NCI-H2029 (cell line): ENCODE data around the gene PEX14.
"Not testable (repeated sequence)": the region's sequence is repeated elsewhere in the genome, so short reads cannot be mapped to it uniquely, and the experiment has no call there.

Experiments used
- DNase-seq: peaks from one replicate; lab custom pipeline; 2025; lab: John Stamatoyannopoulos, UW

Gene PEX14

DNA sequence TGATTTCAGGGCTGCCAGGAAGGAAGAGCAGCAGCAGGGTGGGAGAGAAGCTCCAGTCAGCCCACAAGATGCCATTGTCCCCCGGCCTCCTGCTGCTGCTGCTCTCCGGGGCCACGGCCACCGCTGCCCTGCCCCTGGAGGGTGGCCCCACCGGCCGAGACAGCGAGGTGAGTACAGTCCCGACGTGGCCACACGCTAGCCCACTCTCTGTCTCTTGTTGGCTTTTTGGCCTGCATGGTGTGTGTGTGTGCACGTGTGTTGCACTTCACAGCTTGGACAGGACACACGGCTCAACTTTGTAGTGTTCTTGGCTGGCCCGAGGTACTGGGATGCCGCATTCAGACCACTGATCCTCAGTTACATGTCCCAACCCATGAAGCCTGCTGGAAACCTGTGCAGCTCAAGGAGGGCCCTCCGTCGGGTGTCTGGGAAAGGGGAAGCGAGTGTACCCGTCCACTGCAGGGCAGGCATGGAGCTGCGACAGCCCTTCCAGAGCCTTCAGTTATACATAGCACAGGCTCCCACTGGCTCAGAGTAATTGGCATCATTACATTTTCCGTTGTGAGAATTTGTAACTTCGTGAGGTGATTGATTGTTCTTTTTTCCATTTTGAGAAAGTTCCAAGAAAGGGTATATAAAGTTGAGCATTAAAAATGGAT lies 24.5 kb upstream of the PEX14 start:
- no peak for DNase-seq

DNA sequence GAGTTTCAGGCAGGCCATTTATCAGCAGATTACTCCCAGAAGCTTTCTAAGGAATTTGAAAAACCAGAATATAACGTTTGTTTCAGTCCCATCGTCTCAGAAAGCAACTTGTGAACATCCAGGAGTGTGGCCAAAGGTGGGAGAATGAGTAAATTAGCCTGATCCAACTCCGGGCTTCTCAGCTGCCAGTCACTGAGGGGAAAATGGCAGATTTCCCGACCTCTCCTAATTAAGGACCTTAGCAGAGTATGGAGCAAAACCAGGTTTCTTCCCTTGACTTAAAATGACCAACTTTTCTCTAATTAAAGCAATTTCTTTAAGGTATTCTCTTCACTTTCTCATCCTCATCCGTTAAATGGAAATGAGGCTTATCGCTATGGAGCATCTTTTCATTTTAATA lies 23.9 kb upstream of the PEX14 start:
- DNase-seq, result no peak

- no peak for DNase-seq
These were observed 23.5 kb upstream of the PEX14 start for GRCh38 chr1:10451287-10451686.

GRCh38 chr1:10456048-10456447 lies 18.7 kb upstream of the PEX14 start:
- DNase-seq, result no peak

DNA sequence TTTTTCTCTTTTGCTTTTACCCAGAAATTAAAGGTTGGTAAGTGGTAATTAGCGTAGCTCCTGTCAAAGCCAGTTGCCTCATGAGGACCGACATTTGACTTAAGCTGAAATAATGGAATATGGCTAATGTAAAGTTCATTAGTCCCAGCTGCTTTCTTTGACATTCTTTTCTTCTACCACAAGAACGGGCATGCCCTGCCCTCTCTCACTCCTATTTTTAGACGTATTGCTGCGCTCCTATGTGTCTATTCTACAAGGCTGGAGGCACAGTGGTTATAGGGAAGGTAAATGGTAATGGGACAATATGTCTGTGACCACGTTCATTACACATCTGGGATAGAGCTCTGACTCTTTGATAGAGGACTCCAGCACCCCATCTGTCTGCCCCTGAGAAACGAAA lies 18.1 kb upstream of the PEX14 start:
- no peak for DNase-seq

DNA sequence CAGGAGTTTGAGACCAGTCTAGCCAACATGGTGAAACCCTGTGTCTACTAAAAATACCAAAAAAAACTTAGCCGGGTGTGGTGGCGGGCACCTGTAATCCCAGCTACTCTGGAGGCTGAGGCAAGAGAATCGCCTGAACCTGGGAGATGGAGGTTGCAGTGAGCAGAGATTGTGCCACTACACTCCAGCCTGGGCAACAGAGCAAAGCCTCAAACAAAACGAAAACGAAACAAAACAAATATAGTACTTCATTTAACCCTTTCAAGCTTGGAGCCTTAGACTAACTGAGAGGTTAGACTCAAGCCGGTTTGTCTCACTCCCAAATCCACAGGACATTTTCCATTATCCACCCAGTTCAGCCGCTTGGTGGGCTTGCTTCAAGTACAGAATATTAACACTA lies 17.3 kb upstream of the PEX14 start:
- not testable (repeated sequence) for DNase-seq

- no peak for DNase-seq
These were observed 16.9 kb upstream of the PEX14 start for GRCh38 chr1:10457875-10458274.

- DNase-seq, result no peak
These were observed 15.6 kb upstream of the PEX14 start for GRCh38 chr1:10459184-10459583.

DNA sequence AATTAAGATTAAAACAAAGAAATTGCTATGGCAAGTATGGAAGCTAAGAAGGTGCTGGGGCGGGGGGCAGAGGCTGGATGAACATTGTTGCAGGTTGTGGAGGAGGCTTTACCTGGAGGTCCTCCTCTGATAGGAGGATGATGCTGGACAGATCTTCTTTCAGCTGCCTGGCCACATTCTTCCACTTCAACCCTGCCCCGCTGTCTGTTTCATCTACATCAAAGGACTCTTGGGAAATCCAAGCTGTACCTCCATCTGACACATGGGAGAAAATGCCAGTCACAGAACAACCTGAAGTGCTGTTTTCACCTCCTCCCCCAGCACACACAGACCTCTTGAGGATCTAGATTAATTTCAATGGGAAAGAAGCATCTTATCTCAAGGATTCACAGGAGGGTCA lies 7.7 kb upstream of the PEX14 start:
- no peak for DNase-seq

DNA sequence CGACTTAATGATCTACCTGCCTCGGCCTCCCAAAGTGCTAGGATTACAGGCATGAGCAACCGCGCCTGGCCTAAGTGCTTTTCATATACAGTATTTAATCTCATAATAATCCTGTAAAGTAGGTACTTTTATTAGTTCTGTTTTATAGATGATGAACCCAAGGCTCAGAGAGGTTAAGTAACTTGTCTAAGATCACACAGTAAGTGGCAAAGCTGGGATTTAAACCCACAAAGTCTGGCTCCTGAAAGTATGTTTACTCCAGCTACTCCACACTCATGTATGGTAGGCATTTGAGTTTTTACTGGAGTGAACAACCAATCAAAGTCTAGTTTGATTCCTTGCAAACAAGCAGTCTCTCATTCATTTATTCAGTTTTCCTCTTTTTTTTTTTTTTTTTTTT lies 4.7 kb upstream of the PEX14 start:
- DNase-seq, result no peak

- DNase-seq, result no peak
These were observed 3.1 kb upstream of the PEX14 start for GRCh38 chr1:10471411-10472219.

GRCh38 chr1:10472220-10473144 lies 2.3 kb upstream of the PEX14 start, which contains the start of gene DFFA:
TSS of gene DFFA (minus strand) at chr1:10472529. CDS start at chr1:10472458, 71 bp downstream.
- peak; percentile 85 for DNase-seq

DNA sequence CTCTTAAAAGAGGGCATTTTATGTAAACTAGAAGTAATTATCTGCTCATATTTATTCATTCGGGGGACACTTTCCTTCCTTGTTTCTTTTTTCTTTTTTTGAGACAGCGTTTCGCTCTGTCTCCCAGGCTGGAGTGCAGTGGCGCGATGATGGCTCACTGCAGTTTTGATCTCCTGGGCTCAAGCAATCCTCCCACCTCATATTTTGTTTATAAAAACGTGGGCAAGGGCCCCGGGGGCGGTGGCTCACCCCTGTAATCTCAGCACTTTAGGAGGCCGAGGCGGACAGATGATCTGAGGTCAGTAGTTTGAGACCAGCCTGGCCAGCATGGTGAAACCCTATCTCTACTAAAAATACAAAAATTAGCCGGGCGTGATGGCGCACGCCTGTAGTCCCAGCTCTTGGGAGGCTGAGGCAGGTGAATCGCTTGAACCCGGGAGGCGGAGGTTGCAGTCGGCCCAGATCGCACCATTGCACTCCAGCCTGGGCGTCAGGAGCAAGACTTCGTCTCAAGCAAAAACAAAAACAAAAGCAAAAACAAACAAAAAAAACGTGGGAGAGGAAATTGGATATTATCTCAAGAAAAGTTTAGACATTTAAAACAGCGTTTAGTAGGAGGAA lies 1.5 kb upstream of the PEX14 start:
- no peak for DNase-seq

GRCh38 chr1:10474309-10474612 lies 489 bp upstream of the PEX14 start:
- DNase-seq, result not testable (repeated sequence)

DNA sequence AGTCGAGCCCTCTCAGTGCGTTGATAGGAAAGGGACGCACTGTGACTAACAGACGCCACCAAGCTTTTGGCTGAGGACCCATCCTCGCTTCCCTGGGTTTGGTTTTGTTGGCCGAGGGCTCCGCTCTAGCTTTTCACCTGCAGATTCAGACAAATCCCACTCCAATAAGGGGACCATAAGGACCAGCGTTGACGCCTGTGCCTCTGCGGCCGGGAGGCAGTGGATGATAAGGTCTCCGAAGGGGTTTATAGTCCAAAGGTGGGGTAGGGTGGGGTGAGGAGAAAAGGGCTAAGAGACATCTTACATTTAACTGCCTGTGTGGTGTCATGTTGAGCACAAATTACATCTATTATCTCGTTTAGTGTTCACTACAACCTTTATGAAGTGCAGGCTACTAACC lies 760 bp downstream of the PEX14 start:
- DNase-seq, result no peak

GRCh38 chr1:10479296-10479695 lies 4.5 kb downstream of the PEX14 start:
- DNase-seq, result no peak

GRCh38 chr1:10480614-10481013 lies 5.9 kb downstream of the PEX14 start:
- DNase-seq, result no peak

- DNase-seq, result no peak
These were observed 9.8 kb downstream of the PEX14 start for GRCh38 chr1:10484521-10484920.

DNA sequence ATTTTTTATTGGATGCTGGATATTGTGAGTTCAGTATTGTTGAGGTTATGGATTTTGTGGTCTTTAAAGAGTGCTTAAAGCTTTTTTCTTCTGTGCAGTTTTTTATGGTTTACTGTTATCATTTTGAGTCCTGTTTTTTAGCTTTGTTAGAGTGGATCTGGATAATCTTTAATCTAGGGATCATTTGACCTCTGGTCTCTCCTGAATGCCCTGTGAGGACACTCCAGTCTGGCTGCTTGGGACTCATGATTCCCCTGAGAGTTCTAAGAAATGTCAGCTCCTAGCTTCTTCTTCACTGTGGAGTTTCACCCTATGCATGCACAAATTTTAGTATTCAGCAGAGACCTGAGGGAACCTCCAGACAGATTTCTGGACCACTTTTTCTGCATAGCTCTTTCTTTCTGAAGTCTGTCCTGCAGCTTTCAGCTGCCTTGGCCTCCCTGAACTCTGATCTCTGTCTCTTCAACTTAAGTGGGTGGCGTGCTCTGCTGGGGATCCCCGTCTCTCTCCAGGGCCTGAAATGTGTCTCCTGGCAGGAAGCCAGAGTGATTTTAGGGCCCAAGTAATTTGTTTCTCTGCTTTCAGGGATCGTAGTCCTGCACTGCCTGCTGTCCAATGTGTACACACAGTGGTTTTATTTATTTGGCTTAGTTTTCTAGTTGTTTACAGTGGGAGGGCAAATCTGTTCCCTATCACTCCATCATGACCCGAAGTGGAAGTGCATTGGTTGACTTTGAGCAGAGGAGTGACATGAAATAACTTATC lies 14.7 kb downstream of the PEX14 start:
- no peak for DNase-seq

DNA sequence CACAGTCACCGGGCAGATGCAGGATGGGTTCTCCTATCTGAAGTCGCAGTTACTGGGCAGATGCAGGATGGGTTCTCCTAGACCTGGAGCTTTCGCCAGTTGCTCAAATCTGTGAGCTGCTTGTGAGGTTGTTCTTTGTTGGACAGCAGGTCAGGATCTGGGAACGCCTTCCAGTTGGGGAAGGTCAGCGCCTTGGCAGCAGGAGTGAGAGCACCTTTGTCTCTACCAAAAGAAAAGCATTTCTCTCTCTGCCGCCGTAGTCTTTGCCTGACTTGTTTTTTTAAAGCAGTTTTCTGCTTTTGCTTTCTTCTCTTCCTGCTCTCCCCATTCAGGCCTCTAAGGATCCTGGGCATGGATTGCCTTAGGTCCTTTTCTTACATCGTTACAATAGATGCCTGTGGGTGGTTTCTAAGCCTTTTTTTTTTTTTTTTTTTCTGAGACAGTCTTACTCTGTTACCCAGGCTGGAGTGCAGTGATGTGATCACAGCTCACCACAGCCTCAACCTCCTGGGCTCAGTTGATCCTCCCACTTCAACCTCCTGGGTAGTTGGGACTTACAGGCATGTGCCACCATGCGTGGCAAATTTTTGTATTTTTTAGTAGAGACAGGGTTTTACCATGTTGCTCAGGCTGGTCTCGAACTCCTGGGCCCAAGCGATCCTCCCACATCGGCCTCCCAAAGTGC lies 15.7 kb downstream of the PEX14 start:
- no peak for DNase-seq

- no peak for DNase-seq
These were observed 19.6 kb downstream of the PEX14 start for GRCh38 chr1:10494418-10494753.
